ENCODE data around the gene PROK1.

The PROK1 gene

DNA sequence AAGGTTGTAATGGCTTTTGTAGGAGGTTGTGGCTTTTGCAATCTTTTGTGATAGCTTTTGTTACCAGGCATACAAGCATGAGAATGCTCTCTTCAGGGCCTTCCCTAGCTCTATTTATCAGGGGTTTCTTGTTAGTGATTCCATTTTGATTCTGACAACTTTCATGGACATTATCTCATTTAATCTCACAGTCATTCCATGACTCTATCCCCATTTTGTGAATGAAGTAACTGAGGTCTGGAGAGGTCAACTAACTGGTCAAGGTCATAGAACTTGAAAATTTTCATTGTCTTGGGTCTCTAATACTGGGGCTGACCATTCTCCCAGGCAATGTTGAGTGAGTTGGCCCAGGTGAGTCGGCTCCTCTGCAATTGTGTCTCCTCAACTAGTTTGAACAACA, 32.2 kb upstream of the PROK1 start:
- no peak overlapping the region for H3K27ac ChIP-seq
- no peaks in the 10 kb centered on the region for H3K27me3 ChIP-seq
- TF ChIP-seq Cebpa-rat (IDR thresholded peaks at IDR 0.05): no peak
- H3K4me2 ChIP-seq: no peak overlapping the region
- no peak overlapping the region for H3K4me3 ChIP-seq
- no peaks in the 10 kb centered on the region for H3K36me3 ChIP-seq
- H3K9ac ChIP-seq: no peak overlapping the region
- no peaks in the 10 kb centered on the region for H3K4me1 ChIP-seq
- peaks cover 19% of the 10 kb centered on the region for H3K9me3 ChIP-seq
- no peaks in the 10 kb centered on the region for H4K20me1 ChIP-seq

GRCh38 chr1:110420023-110420662, 30.8 kb upstream of the PROK1 start:
- no peak overlapping the region for H3K9ac ChIP-seq
- no peaks in the 10 kb centered on the region for H3K4me1 ChIP-seq
- H3K4me3 ChIP-seq: no peak overlapping the region
- no peak overlapping the region for H3K27ac ChIP-seq
- H3K27me3 ChIP-seq: no peaks in the 10 kb centered on the region
- peaks cover 19% of the 10 kb centered on the region for H3K9me3 ChIP-seq
- no peaks in the 10 kb centered on the region for H3K36me3 ChIP-seq
- no peak overlapping the region for H3K4me2 ChIP-seq
- H4K20me1 ChIP-seq: no peaks in the 10 kb centered on the region
- TF ChIP-seq Cebpa-rat (IDR thresholded peaks at IDR 0.05): no peak

DNA sequence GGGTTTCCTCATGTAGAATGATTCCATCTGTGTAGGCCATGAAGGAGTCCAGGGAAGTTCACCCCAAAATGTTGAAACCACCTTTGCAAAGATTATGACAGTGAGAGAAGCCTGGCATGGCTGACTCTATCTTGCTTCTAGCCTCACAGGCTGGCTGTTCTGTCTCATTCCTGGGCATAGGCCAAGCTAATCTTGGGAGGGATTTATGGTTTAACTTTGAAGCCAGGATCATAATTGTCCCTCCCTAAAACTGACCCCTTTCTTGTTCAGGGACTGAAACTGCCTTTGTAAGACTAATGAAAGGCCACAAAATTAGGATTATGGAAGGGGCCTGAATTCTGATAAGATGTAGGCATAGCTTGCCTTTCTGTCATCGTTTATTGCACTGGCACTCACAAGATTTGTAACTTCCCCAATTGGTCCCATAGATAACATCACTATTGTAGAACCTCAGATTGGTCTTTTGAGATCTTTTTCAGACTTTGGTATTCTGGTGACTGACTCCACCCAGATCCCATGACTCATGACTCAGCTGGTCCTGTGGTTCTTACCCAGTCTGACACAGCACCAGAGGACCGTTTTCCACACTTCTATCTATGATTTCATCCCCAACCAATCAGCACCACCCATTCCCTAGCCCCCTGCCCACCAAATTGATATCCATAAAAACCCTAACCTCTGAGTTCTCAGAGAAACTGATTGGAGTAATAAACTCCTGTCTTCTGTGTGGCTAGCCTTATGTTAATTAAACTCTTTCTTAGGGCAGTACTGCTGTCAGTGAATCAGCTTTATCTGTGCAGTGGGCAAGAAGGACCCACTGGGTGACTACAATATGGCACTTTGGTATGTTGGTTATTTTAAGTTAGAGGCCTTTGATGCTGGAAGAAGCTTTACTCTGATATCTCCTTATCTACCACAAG, 29.8 kb upstream of the PROK1 start:
- H3K4me1 ChIP-seq: peaks cover 6% of the 10 kb centered on the region
- no peaks in the 10 kb centered on the region for H3K27me3 ChIP-seq
- no peak overlapping the region for H3K4me2 ChIP-seq
- peaks cover 19% of the 10 kb centered on the region for H3K9me3 ChIP-seq
- H4K20me1 ChIP-seq: no peaks in the 10 kb centered on the region
- no peak overlapping the region for H3K4me3 ChIP-seq
- H3K9ac ChIP-seq: no peak overlapping the region
- TF ChIP-seq Cebpa-rat (IDR thresholded peaks at IDR 0.05): no peak
- no peaks in the 10 kb centered on the region for H3K36me3 ChIP-seq
- no peak overlapping the region for H3K27ac ChIP-seq

GRCh38 chr1:110424699-110425611, 26.0 kb upstream of the PROK1 start:
- H3K4me3 ChIP-seq: no peak overlapping the region
- no peaks in the 10 kb centered on the region for H3K27me3 ChIP-seq
- peaks cover 19% of the 10 kb centered on the region for H3K9me3 ChIP-seq
- peaks cover 8% of the 10 kb centered on the region for H3K4me1 ChIP-seq
- no peak overlapping the region for H3K4me2 ChIP-seq
- no peak overlapping the region for H3K27ac ChIP-seq
- no peak overlapping the region for H3K9ac ChIP-seq
- no peaks in the 10 kb centered on the region for H4K20me1 ChIP-seq
- TF ChIP-seq Cebpa-rat (IDR thresholded peaks at IDR 0.05): no peak
- no peaks in the 10 kb centered on the region for H3K36me3 ChIP-seq

GRCh38 chr1:110425612-110426152, 25.3 kb upstream of the PROK1 start:
- Histone ChIP-seq H3K4me3 (no peak overlapping the region), H4K20me1 (no peaks in the 10 kb centered on the region), H3K4me1 (peaks cover 12% of the 10 kb centered on the region), H3K36me3 (no peaks in the 10 kb centered on the region), H3K9ac (no peak overlapping the region), H3K27ac (no peak overlapping the region), H3K9me3 (peaks cover 12% of the 10 kb centered on the region), H3K4me2 (peak overlapping the region; percentile 13; the same call in 1 of the 2 replicates), H3K27me3 (no peaks in the 10 kb centered on the region)
- TF ChIP-seq Cebpa-rat (IDR thresholded peaks at IDR 0.05): no peak

GRCh38 chr1:110426854-110427253, 24.1 kb upstream of the PROK1 start:
- Histone ChIP-seq H3K27ac (no peak overlapping the region), H3K9me3 (peaks cover 1% of the 10 kb centered on the region; the same call in 1 of the 2 replicates), H3K27me3 (no peaks in the 10 kb centered on the region), H3K36me3 (no peaks in the 10 kb centered on the region), H3K4me1 (peaks cover 13% of the 10 kb centered on the region), H3K4me2 (no peak overlapping the region), H4K20me1 (no peaks in the 10 kb centered on the region), H3K9ac (no peak overlapping the region), H3K4me3 (no peak overlapping the region)
- no peak for TF ChIP-seq Cebpa-rat (IDR thresholded peaks at IDR 0.05)

DNA sequence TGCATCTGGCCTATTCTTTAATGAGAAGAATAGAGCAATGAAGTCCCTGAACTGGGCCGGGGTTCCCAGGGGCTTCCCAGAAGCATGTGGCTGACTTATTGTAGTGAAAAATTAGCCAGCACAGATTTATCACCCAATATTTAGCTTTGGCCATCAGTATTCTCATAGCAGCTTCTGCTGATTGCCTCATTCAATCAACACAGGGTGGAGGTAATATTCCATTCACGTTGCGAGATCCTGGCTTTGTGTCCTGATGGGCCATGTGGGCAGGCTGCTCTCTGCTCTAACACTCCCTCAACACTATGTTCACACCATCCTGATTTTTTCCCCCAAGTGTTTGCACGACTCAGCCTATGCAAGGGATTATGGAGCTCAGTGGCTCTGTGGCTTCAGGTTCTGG, 22.0 kb upstream of the PROK1 start:
- Histone ChIP-seq H3K4me1 (peaks cover 13% of the 10 kb centered on the region), H3K27me3 (no peaks in the 10 kb centered on the region)
- TF ChIP-seq Cebpa-rat (IDR thresholded peaks at IDR 0.05): no peak

GRCh38 chr1:110430366-110430765, 20.6 kb upstream of the PROK1 start:
- H3K4me1 ChIP-seq: peaks cover 13% of the 10 kb centered on the region
- no peak overlapping the region for H3K27ac ChIP-seq
- H3K4me2 ChIP-seq: no peak overlapping the region
- no peak overlapping the region for H3K9ac ChIP-seq
- no peaks in the 10 kb centered on the region for H4K20me1 ChIP-seq
- H3K4me3 ChIP-seq: no peak overlapping the region
- no peak for TF ChIP-seq Cebpa-rat (IDR thresholded peaks at IDR 0.05)
- no peaks in the 10 kb centered on the region for H3K36me3 ChIP-seq
- H3K9me3 ChIP-seq: no peaks in the 10 kb centered on the region
- H3K27me3 ChIP-seq: no peaks in the 10 kb centered on the region

More for the DNA sequence above, 22.0 kb upstream of the PROK1 start:
- no peak overlapping the region for H3K27ac ChIP-seq
- H3K4me2 ChIP-seq: no peak overlapping the region
- H3K9me3 ChIP-seq: no peaks in the 10 kb centered on the region
- no peaks in the 10 kb centered on the region for H3K36me3 ChIP-seq
- H3K4me3 ChIP-seq: no peak overlapping the region
- no peak overlapping the region for H3K9ac ChIP-seq
- no peaks in the 10 kb centered on the region for H4K20me1 ChIP-seq

GRCh38 chr1:110430901-110431300, 20.0 kb upstream of the PROK1 start:
- no peaks in the 10 kb centered on the region for H4K20me1 ChIP-seq
- TF ChIP-seq Cebpa-rat (IDR thresholded peaks at IDR 0.05): no peak
- no peaks in the 10 kb centered on the region for H3K36me3 ChIP-seq
- no peaks in the 10 kb centered on the region for H3K27me3 ChIP-seq
- no peaks in the 10 kb centered on the region for H3K9me3 ChIP-seq
- H3K4me3 ChIP-seq: no peak overlapping the region
- H3K27ac ChIP-seq: no peak overlapping the region
- H3K9ac ChIP-seq: no peak overlapping the region
- no peak overlapping the region for H3K4me2 ChIP-seq
- H3K4me1 ChIP-seq: peaks cover 9% of the 10 kb centered on the region

Data from BLaER1 (cell line).